Activated CD8-positive, alpha-beta memory T cell treated with anti-CD3 and anti-CD28 coated beads for 1 hour (primary cell): Measurements from ENCODE around the gene GOLGA6L2.
"Not testable (repeated sequence)": the region's sequence is repeated elsewhere in the genome, so short reads cannot be mapped to it uniquely, and the experiment has no call there.

ENCODE experiments used
- DNase-seq, 2 donors: peaks; one replicate each; pipeline ENCODE4 v3.0.0-alpha.2; 2020; ENCODE audit warnings: low read depth in 1 of 2; ENCODE audit errors: extremely low read depth in 1 of 2

Gene GOLGA6L2

DNA sequence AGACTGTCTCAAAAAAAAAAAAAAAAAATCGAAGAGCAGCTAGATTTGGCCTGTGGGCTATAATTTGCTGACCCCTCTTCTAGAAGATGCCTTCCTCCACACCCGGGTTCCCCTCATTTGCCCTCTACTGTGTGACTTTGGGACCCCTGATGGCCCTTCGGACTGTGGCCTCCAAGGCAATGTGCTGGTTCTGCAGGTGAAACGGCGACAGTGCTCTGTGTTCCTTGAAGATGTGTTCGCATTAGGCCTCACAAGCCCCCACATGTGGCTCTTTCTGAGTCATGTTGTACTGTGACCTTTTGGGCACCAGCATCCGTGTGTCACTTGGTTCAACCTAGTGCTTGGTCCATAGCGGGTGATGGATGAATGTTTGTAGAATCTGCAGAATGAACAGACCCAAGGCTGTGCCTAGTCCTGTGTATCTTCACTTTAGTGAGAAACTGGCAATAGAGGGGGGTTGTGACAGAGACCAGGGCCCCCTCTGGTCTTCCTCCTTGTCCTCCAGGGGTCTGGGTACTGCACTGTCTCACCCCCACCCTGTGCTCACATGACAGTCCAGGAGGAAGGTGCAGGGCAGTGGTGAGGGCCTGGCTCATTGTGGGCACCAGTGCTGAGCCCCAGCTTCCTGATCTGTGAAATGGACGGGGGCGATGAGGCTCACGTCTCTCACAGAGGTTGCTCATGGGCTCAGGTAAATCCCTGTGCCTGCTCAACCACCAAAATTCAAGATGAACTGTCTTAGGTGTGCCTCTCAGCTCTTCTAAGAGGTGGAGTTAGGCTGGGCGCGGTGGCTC is 22.7 kb downstream of the GOLGA6L2 start:
- no peak for DNase-seq

DNA sequence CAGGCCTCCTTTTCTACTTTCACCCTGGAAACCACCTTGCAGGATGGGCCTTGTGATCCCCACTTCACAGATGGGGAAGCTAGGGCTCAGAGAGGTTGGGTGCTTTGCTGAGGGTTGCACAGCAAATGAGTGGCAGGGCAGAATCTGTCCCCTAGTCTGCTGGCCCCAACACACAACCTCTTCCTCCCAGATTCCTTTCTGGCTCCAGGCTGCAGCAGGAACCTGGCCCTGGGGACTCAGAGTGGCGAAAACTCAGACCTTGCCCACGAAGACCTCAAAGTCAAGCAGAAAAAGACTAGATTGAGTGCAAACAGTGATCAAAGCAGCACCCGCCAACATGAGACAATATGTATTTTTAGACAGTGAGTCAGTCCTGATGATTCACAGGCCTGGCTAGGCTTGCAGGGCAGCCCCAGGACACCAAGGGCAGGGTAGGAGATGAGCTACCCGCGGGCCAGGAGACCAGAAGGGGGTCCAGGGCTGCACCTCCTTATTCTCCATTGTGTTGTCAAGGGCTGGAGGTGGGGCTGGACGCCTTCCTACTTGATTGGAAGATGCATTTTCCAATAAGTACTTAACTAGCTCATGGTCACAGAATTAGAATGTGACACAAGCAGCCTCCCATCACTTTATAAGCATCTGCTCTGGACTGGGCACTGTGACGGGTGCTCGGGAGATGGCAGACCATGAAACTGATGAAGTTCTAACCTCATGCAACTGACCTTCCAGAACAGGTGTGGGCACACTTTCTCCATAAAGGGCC is 23.9 kb downstream of the GOLGA6L2 start:
- DNase-seq, result no peak

DNA sequence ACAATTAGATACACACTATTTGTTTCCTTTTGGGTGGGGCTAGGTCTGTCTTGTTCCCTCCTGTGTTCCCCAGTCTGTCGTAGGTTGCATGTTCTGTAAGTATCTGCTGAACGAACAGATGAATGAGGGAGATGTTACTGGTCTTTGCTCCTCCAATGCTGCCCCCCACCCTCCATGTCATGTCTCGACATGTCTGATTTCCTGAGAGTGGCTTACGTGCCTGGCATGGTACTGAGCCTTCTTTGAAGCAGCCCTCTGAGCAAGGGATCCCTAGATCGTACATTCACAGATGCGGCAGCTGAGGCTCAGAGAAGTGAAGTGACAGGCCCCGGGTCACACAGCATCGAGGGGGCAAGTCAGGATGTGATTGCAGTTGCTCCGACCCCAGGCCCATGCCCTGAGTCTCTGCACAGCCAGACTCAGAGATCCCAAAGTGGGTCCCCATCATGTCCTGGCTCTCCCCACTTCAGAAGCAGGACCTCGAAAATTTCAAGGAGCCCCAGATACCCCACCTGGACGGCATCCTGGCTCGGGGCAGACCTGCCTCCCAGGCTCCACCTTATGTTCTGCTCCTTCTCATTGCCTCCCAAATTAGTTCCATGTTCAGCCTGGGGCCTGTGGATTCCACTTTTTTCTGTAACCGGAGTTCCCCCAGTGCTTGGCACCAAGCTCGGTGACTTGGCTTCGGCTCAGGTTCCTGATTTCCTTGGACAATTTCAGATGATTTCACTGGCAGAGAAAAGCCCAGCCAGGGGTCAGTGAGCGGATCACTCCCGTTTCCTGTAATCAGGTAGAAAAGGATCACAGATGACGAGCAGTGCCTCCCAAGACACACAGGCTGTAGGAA is 24.7 kb downstream of the GOLGA6L2 start:
- DNase-seq, result no peak

DNA sequence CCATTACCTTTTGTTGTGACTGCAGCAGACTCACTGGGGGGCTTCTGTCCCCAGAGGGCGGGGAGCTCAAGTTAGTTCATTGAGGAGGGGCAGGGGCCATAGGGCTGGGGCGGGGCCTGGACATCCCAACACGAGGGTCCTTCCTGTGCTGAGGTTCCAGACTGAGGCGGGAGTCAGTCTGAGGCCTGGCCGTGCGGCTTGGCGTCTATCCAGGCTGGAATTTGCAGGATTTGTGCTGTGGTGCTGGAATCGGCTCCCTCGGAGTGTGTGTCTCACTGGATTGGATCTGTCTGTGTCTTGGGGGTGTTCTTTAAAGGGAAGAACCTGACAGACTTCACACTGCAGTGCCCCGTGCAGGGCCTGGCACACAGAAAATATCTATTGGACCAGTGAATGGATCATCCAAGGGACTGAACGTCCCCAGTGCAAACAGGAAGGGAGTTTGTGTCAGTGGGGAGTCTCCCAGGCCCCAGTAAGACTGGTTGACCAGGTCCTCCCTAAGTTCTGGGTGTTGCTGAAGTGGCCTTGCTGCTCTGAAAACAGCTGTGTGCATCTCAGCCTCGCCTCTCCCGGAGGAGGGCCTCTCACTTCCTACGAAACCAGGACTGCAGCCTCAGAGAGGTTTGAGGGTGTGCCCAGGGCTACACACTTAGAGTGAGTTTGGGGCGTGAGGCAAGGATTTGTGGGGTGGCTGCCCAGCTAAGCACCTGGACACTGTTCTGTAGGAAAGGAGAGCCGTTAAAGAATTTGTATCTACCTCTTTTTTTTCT is 26.1 kb downstream of the GOLGA6L2 start:
- DNase-seq, result no peak

DNA sequence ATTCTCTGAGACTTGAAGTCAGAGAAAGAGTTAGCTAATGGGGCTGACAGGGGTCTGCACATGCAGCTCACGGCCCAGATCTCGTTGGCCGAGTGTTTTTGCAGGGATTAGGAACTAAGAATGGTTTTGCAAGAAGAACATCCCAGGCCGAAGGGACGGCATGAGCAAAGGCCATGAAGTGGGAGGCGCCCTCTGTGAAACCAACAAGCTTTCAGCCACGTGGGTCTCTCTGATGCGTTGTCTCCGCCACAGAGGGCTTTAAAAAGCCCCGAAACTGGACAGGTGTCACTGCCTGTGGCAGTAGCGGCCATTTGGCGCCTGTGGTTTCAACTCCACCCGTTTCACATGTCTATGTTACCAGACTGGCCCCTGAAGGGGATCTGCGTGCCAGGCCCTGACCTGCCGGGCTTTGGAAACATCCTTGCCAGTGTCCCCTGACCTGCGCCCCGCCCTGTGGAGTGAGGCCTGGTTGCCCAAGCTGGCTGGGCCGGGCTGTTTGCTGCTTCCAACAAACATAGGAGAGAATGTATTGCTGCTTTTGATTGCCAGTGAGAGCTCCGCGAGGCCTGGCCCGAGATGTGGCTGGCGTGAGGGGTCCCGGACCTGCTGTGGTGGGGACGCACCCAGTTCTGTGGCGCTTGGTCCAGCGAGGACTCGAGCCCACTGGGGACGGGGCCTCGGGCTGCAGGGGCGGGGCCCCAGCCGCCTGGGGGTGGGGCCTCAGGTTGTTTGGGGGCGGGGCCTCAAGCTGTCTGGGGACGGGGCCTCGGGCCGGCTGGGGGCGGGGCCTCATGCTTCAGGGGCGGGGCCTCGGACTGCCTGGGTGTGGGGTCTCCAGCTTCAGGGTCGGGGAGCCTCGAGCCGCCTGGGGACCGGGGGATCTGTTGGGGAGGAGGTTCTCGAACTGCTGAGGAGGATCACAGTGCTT is 30.4 kb downstream of the GOLGA6L2 start:
- no peak for DNase-seq

DNA sequence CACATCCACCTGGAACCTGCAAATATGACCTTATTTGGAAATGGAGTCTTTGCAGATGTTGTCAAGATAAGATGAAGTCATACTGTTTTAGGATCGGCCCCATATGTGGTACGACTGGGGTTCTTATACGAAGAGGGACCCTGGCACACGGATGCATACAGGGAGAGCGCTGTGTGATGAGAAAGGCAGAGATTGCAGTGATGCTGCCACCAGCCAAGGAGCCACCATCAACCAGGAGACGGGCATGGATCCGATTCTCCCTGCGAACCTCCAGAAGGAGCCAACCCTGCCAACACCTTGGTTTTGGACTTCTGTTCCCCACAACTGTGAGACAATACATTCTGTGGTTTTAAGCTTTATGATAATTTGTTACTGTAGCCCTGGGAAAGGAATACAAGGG is 31.2 kb downstream of the GOLGA6L2 start:
- DNase-seq, result not testable (repeated sequence)

DNA sequence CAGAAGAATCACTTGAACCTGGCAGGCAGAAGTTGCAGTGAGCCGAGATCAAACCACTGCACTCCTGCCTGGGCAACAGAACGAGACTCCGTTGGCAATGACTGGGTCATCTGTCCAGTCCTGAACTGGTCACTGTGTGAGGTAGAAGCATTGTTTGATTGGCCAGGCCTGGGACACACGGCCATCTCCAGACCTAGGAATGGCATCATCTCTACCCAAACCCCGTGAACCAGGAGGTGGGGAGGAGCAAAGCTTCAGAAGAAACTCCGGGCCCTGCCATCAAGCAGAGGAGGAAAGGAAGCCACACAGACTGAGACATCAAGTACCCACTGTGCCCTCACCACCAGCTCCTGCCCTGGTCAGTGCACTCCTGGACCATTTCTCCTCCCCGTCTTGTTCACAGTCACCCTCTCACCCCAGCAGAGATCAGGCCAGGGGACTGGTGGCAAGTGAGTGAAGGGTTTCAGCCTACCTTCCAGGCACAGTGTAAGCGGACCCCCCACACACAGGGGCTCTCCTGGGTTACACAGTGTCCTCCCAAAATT is 31.6 kb downstream of the GOLGA6L2 start:
- no peak for DNase-seq

DNA sequence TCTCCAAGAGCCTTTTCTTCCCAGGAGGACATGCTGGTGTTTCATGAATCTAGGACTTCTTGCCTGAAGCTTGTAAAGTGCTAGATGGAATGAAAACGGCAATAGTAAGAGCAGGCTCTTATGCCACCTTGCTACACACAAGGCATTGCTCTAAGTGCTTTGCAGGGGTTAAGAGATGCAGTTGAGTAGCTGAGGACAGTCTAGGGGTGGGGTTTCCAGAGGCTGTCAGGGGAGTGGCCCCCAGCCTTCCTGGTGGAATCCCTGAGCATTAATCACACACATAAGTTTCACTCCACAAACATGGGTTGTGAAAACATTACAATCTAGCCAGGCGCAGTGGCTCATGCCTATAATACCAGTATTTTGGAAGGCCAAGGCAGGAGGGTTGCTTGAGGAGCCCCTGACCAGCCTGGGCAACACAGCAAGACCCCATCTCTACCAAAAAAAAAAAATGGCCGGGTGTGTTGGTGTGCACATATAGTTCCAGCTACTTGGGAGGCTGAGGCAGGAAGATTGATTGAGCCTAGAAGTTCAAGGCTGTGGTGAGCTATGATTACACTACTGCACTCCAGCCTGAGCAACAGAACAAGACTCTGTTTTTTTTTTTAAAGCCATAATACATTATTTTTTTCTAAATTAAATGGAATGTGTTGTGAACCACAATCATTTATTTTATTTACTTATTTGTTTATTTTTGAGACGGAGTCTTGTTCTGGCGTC is 34.0 kb downstream of the GOLGA6L2 start:
- DNase-seq, result not testable (repeated sequence)

DNA sequence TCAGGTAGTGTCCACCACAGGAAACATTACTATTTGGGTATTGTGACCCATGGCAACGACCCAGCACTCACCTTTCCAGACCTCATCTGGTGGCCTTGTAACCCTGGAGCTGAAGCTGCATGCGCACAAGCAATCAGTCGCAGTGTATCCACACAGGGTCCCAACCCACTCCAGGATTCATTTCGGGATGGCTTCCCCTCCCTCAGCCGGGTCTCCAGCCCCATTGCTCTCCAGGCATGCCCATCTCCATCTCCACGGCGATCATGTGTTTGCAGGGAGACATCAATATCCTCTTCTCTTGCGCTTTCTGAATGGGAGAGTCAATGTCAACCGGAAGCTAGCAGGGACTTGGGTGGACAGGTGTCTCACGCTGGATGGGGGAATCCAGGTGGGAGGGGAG is 35.2 kb downstream of the GOLGA6L2 start:
- DNase-seq, result no peak

DNA sequence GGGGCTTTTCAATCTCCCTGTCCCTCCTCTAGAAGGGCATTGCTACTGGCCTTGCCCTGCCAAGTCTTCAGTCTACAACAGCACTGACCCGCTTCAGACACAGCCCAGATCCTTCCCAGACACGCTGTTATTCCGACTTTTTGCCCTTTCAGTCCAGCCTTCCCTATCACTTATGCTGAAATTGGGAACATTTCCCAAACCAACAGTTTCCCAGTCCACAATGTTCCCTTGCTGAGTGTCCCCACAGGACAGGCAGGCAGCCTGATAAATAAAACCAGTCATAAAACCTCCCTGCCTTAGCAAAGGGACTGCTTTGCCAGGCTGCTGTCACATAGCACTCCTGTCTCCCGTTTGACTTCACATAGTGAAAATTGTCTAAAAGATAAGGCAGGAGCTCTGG is 43.5 kb downstream of the GOLGA6L2 start:
- no peak for DNase-seq

DNA sequence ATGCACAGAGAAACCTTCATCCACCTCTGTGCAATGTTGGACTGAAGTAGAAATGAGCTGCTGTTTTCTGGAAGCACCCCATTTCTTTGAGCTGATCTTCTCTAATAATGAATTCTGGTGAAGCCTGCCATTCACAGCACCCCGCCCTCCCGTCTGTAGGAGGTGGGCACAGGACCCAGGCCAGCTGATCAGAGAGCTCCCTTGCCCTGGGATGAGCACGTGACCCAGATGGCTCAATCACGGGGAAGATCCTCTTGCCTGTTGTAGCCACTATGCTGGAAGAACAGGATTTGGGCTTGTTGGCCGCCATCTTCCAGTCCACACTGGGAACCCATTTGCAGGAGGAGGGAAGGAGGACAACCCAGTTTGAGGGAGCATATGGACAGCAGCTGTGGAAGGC is 44.5 kb downstream of the GOLGA6L2 start:
- no peak for DNase-seq

DNA sequence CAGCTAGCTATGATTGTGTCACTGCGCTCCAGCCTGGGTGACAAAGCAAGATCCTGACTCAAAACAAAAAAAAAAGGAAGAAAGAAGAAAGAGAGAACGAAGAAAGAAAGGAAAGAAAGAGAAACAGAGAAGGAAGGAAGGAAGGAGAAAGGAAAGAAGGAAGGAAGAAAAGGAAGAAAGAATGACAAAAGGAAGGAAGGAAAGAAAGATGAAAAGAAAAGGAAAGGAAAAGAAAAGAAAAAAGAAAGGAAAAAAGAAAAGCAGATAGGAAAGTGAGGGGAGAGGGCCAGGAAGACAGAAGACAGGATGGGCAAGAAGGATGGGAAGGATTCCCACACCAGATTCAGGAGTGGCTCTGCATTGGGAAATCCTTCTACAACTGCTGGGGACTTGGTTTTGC is 44.9 kb downstream of the GOLGA6L2 start:
- DNase-seq, result no peak

DNA sequence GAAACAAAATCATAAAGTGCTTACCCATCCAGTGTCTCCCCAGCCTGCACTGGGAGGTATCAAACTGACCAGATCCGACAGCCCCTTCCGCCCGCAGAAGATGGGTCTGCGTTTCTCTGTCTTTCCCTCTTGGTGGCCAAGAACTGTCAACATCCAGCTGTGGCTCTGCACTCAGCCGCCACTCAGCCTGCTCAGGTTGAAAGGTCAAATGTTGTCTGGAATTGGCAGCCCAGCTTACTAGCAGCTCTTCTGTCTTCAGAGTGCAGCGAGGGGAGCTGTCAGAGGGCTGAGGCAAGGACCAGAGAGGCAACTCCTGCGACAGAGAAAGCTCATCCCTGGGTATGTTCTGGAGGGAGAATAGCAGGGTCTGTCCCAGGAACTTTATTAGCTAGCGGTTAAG is 45.4 kb downstream of the GOLGA6L2 start:
- DNase-seq, result no peak

DNA sequence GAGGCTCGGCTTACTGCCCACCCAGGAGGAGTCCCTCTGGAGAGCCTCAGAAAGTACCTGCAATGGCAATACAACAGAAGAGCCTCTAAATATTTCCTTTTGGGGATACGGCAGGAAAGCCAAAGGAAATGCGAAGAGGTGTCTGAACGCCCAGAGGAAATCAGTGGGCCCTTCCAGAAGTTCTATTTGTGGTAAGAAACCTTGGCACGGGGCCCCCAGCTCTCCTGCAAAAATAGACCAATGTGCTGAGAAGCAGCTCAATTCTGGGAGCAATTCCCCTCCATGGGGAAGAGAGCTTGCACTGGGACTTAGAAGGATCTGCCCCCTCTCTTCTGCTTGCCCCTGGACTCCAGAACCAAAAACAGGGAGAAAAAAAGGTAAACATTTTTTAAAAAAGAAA is 47.8 kb downstream of the GOLGA6L2 start:
- DNase-seq, result not testable (repeated sequence)

DNA sequence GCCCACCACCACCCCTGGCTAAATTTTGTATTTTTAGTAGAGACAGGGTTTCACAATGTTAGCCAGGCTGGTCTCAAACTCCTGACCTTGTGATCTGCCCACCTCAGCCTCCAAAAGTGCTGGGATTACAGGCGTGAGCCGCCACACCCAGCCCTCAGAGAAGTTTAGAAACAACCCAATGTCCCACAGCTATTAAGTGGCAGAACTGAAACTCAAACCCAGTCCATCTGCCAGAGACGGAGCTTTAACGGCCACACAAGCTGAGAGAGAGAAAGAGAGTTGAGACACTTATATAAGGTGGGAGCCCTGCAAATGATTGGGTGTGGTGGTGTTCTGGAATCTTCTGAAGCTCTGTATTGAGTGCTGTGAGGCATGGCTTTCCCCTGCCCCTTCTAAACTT is 48.7 kb downstream of the GOLGA6L2 start:
- DNase-seq, result not testable (repeated sequence)

DNA sequence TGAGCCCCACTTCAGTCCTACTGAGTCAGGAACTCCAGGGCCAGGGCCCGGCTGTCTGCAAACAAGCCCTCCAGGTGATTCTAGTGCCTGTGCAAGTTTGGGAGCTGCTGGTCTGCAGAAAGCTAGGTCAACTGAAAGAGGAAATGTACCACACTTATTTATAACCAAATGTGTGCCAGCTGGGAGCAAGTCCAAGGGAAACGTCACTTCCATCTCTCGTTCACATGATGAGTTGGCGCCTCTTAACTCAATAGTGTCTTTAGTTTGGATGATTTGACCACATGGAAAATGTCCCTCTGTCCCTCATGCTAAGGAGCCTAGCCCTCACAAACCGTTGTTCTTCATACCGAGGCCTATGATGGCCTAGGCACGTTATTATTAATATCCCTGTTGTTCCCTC is 49.3 kb downstream of the GOLGA6L2 start:
- DNase-seq, result no peak

DNA sequence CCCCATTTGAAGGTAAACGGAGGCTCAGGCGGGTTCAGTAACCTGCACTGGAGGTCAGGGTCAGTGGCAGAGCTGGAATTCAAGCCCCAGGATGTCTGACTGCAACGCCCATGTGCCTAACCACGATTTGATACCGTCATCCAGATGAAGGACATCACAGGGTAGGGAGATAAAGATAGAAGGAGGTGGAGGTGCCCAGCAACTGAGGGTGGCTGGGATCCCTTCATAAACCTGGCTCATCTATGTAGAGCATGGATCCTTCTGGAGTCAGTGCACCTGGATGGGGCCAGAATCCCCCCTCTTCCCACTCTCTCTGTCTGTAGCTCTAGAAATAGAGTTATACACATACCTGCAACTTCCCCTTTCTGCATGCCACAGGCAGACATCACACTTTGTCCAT is 51.2 kb downstream of the GOLGA6L2 start:
- DNase-seq, result no peak

DNA sequence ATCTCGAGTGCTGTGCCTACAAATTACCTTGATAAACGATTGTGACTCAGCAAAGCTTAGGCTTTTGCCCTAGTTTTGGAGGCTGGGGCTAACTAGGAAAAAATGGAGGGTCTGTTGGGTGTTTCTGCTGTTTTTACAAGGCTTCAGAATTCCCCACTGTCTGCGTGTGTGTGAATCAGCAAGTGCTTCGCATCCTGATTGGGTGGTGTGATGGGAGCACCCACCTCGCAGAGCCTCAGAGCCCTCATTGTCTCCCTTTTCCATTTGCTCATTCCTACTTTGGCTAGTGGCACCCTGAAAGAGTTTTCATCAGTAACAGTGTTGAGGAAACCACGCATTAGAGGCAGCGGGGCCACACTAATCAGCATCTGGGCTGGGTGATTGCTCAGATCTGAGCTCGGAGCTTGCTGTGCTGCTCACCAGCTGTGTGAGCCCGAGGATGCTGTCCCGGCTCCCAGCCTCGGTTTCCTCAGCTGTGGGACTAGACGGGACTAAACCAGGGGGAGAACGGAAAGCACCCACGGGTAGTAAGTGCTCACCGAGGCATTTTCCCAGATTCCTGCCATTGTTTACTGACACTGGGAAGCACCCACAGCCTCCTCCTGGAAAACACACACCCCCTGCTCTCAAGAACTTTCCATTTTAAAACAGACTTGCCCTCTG is 51.9 kb downstream of the GOLGA6L2 start:
- DNase-seq, result no peak
